ENCODE measurements around the gene KLHL26. TPM values are rescaled to one million over a fixed set of nuclear protein-coding genes. Genes with fewer than 3 reads are reported as not detected.

The KLHL26 gene
- polyA plus RNA-seq, 1 donor (not counting 4 experiments of a cell fraction or from before 2014, with no cell fraction given): 0.68 TPM

GRCh38 chr19:18697680-18698079 lies 60.9 kb downstream of the KLHL26 start:
- no peaks in the 10 kb centered on the region for H3K79me2 ChIP-seq (ENCODE audit: control insufficient read depth, insufficient read depth, low read length)
- H3K9ac ChIP-seq (ENCODE audit: control insufficient read depth, extremely low read depth, insufficient read depth, low read length): no peak overlapping the region
- H2AFZ ChIP-seq (ENCODE audit: control insufficient read depth, low read length): no peak overlapping the region
- H3K4me2 ChIP-seq (ENCODE audit: control insufficient read depth, extremely low read depth, insufficient read depth, low read depth, low read length): no peak overlapping the region
- H4K20me1 ChIP-seq (ENCODE audit: control insufficient read depth, extremely low read depth, insufficient read depth, low read length): no peaks in the 10 kb centered on the region
- TF ChIP-seq EZH2 (IDR thresholded peaks at IDR 0.05; ENCODE audit: low read length): no peak
- no peaks in the 10 kb centered on the region for H3K9me3 ChIP-seq (ENCODE audit: control insufficient read depth, low read depth, low read length)
- no peaks in the 10 kb centered on the region for H3K27me3 ChIP-seq (ENCODE audit: control insufficient read depth, extremely low read depth, insufficient read depth, low read length)
- H3K9me1 ChIP-seq (ENCODE audit: control insufficient read depth, extremely low read depth, insufficient read depth, low read length): no peaks in the 10 kb centered on the region
- FAIRE-seq (no peak), DNase-seq (ENCODE audit: low read depth, low spot score) (no peak)
- dilution Hi-C loops (cut with MboI; ENCODE audit: extremely low pct_ligation_motif_present, low sequenced_read_pairs): no loop called here
- H3K4me1 ChIP-seq (ENCODE audit: control insufficient read depth, extremely low read depth, insufficient read depth, low read length): peaks cover 10% of the 10 kb centered on the region
- no peaks in the 10 kb centered on the region for H3K36me3 ChIP-seq (ENCODE audit: control insufficient read depth in 2 of 2, extremely low read depth in 1 of 2, insufficient read depth in 2 of 2, low read length in 2 of 2)
- no peak overlapping the region for H3K27ac ChIP-seq (ENCODE audit: control insufficient read depth, insufficient read depth, low read length)
- H3K4me3 ChIP-seq (ENCODE audit: control insufficient read depth in 2 of 3, extremely low read depth in 1 of 3, insufficient read depth in 2 of 3, low read depth in 1 of 3, low read length in 3 of 3): no peak overlapping the region

- Histone ChIP-seq H3K4me1 (ENCODE audit: control insufficient read depth, extremely low read depth, insufficient read depth, low read length) (peaks cover 10% of the 10 kb centered on the region), H4K20me1 (ENCODE audit: control insufficient read depth, extremely low read depth, insufficient read depth, low read length) (no peaks in the 10 kb centered on the region), H3K9me3 (ENCODE audit: control insufficient read depth, low read depth, low read length) (no peaks in the 10 kb centered on the region), H3K9me1 (ENCODE audit: control insufficient read depth, extremely low read depth, insufficient read depth, low read length) (no peaks in the 10 kb centered on the region), H2AFZ (ENCODE audit: control insufficient read depth, low read length) (no peak overlapping the region), H3K36me3 (ENCODE audit: control insufficient read depth in 2 of 2, extremely low read depth in 1 of 2, insufficient read depth in 2 of 2, low read length in 2 of 2) (no peaks in the 10 kb centered on the region), H3K27ac (ENCODE audit: control insufficient read depth, insufficient read depth, low read length) (no peak overlapping the region), H3K9ac (ENCODE audit: control insufficient read depth, extremely low read depth, insufficient read depth, low read length) (no peak overlapping the region), H3K79me2 (ENCODE audit: control insufficient read depth, insufficient read depth, low read length) (no peaks in the 10 kb centered on the region), H3K27me3 (ENCODE audit: control insufficient read depth, extremely low read depth, insufficient read depth, low read length) (no peaks in the 10 kb centered on the region), H3K4me2 (ENCODE audit: control insufficient read depth, extremely low read depth, insufficient read depth, low read depth, low read length) (no peak overlapping the region), H3K4me3 (ENCODE audit: control insufficient read depth in 2 of 3, extremely low read depth in 1 of 3, insufficient read depth in 2 of 3, low read depth in 1 of 3, low read length in 3 of 3) (no peak overlapping the region)
- dilution Hi-C loops (cut with MboI; ENCODE audit: extremely low pct_ligation_motif_present, low sequenced_read_pairs): no loop called here
- DNase-seq (ENCODE audit: low read depth, low spot score) (no peak), FAIRE-seq (no peak)
- TF ChIP-seq EZH2 (IDR thresholded peaks at IDR 0.05; ENCODE audit: low read length): no peak
- no peak for TF ChIP-seq CTCF (optimal IDR thresholded peaks at IDR 0.05 in 1 of 3, IDR thresholded peaks at IDR 0.05 in 1 of 3, conservative IDR thresholded peaks at IDR 0.05 in 1 of 3; ENCODE audit: extremely low read depth in 1 of 3, insufficient read depth in 2 of 3, low read length in 3 of 3)
Observed at GRCh38 chr19:18698321-18699167, 61.7 kb downstream of the KLHL26 start.
